SK-N-SH (cell line): Measurements from ENCODE around the gene ZNF609.

Experiments used
- CHD2 ChIP-seq: fragments of 150-350 bp; IDR thresholded peaks from 2 replicates; pipeline ENCODE4 v1.6.1; 2018; ENCODE audit warnings: low read length; ENCODE audit not compliant: partially characterized antibody
- CTCF ChIP-seq: fragments of 200-600 bp; sonication (generic); IDR thresholded peaks from 2 replicates; pipeline ENCODE4 v1.6.1; 2017; ENCODE audit warnings: antibody characterized with exemption, mild to moderate bottlenecking, moderate library complexity
- EP300 ChIP-seq, 2 experiments: IDR thresholded peaks; 2 replicates each; pipeline versions ENCODE4 v1.4.0 to v1.6.1; 2012; ENCODE audit warnings: borderline replicate concordance in 1 of 2, low read depth in 1 of 2, low read length in 1 of 2
- EZH2phosphoT487 ChIP-seq: fragments of 200-600 bp; sonication (generic); IDR thresholded peaks from 2 replicates; pipeline ENCODE4 v1.6.1; 2017; ENCODE audit warnings: low read depth, mixed run types, mild to moderate bottlenecking, antibody characterized with exemption, moderate library complexity, borderline replicate concordance
- GABPA ChIP-seq: IDR thresholded peaks from 2 replicates; pipeline ENCODE4 v1.4.0; 2012; ENCODE audit warnings: low read depth, mild to moderate bottlenecking
- NRF1 ChIP-seq: IDR thresholded peaks from 2 replicates; pipeline ENCODE4 v1.6.1; 2012; ENCODE audit warnings: low read depth, mild to moderate bottlenecking, low read length
- POLR2AphosphoS5 ChIP-seq: IDR thresholded peaks from 2 replicates; pipeline ENCODE4 v1.6.1; 2012; ENCODE audit warnings: low read depth, low read length
- RAD21 ChIP-seq: IDR thresholded peaks from 2 replicates; pipeline ENCODE4 v1.6.1; 2012; ENCODE audit warnings: mild to moderate bottlenecking, low read length
- RCOR1 ChIP-seq: fragments of 150-350 bp; IDR thresholded peaks from 2 replicates; pipeline ENCODE4 v1.6.1; 2017; ENCODE audit warnings: antibody characterized with exemption, low read length
- RXRA ChIP-seq: IDR thresholded peaks from 2 replicates; pipeline ENCODE4 v1.4.0; 2012; ENCODE audit warnings: low read depth, mild to moderate bottlenecking, borderline replicate concordance
- TAF1 ChIP-seq: IDR thresholded peaks from 2 replicates; pipeline ENCODE4 v1.6.1; 2012; ENCODE audit warnings: low read depth, mild to moderate bottlenecking, low read length, moderate library complexity, borderline replicate concordance
- TF ChIP-seq, protein P1 (sequence below): fragments of 150-350 bp; IDR thresholded peaks from 2 replicates; pipeline ENCODE4 v1.6.1; 2017; ENCODE audit warnings: antibody characterized with exemption, low read length, low read depth, borderline replicate concordance

GRCh38 chr15:64731805-64732151 lies 271.4 kb downstream of the ZNF609 start:
- no peak for TF ChIP-seq CTCF
- TF ChIP-seq, protein P1, sequence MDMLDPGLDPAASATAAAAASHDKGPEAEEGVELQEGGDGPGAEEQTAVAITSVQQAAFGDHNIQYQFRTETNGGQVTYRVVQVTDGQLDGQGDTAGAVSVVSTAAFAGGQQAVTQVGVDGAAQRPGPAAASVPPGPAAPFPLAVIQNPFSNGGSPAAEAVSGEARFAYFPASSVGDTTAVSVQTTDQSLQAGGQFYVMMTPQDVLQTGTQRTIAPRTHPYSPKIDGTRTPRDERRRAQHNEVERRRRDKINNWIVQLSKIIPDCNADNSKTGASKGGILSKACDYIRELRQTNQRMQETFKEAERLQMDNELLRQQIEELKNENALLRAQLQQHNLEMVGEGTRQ, result no peak
- TF ChIP-seq TAF1, result no peak
- TF ChIP-seq RXRA, result no peak
- TF ChIP-seq GABPA, result no peak
- TF ChIP-seq POLR2AphosphoS5, result no peak
- TF ChIP-seq EZH2phosphoT487, result no peak
- no peak for TF ChIP-seq NRF1
- TF ChIP-seq RAD21, result no peak
- no peak for TF ChIP-seq CHD2
- TF ChIP-seq EP300 (IDR thresholded peaks at IDR 0.05; ENCODE audit: borderline replicate concordance in 1 of 2, low read depth in 1 of 2, low read length in 1 of 2), result no peak
- no peak for TF ChIP-seq RCOR1
